Measurements from ENCODE around the gene OR8G5. TPM values are rescaled to one million over a fixed set of nuclear protein-coding genes. Genes with fewer than 3 reads are reported as not detected.

OR8G5 gene
- total RNA-seq, 1 donor from 2014 or later, result not detected

DNA sequence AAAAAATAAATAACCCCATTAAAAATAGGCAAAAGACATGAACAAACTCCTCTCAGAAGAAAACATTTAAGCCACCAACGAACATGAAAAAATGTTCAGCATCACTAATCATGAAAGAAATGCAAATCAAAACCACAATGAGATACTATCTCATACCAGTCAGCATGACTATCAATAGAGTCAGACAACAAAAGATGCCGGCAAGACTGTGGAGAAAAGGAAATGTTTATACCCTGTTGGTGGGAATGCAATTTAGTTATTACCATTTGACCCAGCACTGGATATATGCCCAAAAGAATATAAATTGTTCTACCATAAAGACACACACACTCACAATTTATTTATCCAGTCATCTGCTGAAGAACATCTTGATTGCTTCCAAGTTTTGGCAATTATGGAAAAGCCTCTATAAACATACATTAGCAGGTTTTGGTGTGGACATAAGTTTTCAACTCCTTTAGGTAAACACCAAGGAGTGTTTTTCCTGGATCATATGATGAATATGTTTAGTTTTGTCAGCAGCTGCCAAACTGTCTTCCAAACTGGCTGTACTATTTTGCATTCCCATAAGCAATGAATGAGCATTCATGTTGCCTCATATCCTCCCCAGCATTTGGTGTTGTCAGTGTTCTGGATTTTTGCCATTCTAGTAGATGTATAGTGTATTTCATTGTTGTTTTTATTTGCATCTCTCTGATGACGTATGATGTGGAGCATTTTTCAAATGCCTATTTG lies 29.6 kb downstream of the OR8G5 start:
- no peak for DNase-seq (ENCODE audit: low spot score)

DNA sequence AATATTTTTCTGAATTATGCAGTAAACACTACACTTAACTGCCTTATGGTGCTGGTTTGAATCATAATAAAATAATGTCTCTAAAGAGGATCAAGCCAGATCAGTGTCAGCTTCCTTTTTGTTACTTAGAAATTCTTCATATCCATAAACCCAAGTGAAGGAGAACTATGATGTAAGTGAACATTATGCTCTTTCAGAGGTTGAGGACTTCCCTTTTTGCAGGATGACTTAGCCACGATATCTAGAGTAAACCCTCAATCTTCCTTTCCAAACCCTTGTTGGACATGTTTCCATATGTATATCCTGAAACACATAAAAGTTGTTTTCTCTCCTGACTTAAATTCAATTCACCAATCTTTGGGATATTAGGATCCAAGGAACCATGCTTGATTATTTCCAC lies 38.5 kb downstream of the OR8G5 start:
- no peak for DNase-seq (ENCODE audit: low spot score)

DNA sequence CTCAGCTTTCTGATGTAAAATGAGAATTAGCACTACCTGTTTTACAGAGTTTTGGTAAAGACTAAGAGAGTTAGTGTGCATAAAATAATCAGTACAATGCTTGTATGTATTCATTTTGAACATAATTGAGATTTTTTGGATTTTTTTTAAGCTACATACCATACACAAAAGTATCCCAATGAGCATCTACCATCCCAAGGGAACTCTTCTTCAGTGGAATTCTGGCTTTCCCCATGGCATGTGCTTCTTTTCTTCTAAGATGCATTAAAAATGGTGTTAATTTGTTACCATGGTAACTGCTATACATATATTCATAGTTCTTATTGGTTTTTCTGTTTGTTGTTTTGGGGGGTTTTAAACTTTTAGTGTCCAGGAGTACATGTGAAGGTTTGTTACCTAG lies 39.8 kb downstream of the OR8G5 start:
- DNase-seq (ENCODE audit: low spot score), result no peak

DNA sequence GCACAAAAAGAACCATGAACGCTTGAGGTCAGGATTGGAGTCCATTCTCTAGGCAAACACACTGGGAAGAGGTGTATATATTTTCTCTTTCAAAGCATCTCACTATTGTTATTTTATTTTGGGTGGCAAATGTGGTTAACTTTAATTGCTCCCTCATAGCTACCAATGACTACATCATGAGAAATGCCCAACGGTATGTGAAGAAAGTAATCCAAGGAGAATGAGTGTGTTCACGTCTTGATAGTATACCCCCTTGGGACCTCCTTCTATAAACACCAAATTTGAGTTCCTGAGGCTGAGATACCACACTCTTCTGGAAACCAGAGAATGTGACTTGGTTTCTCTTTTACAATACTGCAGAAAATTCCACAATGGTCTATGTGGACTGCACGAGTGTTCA lies 41.7 kb downstream of the OR8G5 start:
- DNase-seq (ENCODE audit: low spot score), result no peak

DNA sequence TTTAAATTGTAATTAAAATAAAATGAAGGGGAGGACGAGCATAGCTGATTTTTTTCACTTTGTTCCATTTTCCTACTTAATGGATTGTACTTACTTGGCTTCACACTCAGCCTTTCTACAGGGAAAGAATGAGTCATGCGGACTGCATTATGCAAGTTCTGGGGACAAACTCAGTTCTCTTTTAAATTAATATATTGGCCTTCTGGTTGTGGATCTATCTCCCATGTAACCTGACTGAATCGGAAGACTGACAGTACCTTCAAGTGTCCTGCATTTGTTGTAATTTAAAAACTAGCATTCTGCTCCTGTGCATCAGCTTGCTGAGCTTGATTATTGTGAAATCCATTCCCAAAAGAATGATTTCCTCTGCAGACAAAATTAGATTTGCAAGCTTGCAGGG lies 45.4 kb downstream of the OR8G5 start:
- no peak for DNase-seq (ENCODE audit: low spot score)

DNA sequence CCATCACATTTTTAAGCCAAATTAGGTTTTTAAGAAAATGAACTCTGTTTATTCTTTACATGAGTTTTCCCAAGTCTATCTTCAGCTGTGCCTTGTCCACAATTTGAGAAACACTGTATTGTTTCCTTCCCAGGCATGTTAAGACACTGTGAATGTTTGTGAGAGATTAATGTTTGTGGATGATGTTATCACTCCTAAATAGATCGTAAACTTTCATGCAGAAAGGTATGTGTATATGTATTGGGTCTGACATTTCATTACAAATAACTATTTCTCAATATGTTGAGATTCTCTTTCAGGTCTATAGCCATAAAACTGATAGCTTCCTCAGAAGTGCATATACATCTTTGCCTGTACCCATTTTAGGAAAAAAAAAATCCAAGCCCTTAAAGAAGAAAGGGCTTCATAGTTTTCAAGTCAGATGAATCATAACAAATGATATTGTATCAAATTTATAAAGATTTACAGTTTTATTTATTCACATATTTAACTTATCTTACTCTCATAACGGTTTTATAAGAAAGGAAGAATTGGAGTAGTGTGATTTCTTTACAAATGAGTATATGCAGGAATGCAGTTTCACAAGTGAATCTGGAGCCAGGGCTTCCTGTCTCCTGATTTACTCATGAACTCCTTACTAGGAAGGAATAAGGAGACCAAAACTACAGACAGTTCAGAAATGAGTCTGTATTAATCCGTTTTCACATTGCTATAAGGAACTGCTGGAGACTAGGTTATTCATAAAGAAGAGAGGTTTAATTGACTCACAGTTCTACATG lies 46.4 kb downstream of the OR8G5 start:
- no peak for DNase-seq (ENCODE audit: low spot score)

DNA sequence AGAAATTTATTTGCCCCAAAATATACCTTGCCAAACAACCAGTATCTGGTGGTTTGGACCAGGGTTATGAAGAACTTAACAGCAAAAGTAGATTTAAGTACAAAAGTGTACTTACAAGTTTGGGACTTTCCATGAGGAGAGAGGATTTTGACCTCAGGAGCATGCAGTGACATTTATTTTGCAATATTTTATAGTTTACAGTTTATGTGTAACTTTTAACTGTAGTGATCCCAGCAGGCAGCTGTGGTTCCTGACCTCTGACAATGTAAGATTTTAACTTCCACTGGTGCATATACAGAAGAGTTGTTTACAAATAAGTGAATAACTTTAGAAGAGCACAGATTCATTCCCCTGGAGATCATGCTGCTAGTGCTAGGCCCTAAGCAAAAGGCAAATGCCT lies 50.9 kb downstream of the OR8G5 start:
- DNase-seq (ENCODE audit: low spot score), result no peak

DNA sequence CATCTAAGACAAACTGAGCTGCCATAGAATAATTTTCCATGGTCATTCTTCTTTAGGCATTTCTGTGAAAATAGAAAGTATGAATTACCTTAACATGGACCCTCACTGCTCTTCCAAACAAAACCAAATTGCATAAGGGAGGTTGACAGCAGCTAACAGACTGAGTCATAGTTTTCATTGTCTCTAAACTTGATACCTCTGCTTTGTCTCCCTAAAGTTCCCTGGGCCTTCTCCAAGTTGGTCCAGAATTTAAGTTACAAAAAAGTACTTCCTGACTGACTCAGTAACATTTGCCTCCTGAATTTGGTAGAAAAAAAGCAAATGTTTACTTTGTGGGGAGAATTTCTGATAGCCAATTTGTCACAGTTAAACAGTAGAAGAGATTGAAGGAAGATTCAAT lies 54.5 kb downstream of the OR8G5 start:
- DNase-seq (ENCODE audit: low spot score), result no peak

DNA sequence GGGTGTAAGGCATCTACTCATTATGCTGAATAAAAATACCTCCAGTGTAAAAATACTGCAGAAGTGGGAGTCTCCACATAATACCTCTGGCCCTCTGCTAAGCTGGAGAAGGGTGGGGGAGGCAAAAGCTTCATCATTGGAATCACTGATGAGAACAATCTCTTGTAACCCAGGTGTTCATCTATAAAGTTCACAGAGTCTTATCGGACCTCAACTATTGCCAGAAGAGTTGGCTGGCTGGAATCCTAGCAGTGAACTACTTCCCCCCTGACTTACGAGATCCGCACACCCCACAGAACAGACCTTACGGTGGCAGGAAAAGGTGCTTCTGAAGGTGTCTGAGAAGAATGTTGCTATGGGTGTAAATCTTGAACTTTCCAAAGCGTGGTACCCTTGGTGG lies 55.1 kb downstream of the OR8G5 start:
- no peak for DNase-seq (ENCODE audit: low spot score)

DNA sequence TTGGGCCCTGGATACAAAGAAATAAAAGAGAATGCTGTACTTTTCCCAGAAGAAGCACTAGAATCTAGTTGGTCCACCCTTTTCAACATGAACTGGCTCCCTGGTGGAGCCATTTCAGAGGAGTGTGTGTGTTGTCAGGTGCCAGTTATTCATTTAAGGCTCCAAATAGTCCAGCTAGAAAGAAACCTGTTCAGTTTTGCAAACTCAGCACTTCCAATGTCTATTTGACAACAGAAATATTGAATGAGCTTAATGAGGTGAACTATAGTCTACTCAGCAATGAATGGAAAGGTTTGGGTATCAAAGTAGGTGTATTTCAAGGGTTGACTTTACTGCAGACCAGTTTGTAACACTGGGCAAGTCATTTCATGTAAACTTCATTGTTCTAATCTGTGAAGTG lies 55.5 kb downstream of the OR8G5 start:
- no peak for DNase-seq (ENCODE audit: low spot score)

DNA sequence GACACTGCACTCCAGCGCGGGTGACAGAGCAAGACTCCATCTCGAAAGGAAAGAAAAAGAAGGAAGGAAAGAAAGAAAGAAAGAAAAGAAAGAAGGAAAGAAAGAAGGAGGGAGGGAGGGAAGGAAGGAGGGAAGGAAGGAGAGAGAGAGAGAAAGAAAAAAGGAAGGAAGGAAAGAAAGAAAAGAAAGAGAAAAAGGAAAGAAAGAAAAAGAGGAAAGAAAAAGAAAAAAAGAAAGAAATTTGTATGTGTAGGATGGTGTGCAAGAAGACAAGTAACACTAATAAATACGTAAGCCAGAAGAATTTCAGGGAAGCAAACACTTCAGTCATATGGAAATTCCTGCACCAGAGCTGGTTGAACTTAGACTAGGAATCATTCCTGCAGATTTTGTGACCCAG lies 57.0 kb downstream of the OR8G5 start:
- DNase-seq (ENCODE audit: low spot score), result no peak

DNA sequence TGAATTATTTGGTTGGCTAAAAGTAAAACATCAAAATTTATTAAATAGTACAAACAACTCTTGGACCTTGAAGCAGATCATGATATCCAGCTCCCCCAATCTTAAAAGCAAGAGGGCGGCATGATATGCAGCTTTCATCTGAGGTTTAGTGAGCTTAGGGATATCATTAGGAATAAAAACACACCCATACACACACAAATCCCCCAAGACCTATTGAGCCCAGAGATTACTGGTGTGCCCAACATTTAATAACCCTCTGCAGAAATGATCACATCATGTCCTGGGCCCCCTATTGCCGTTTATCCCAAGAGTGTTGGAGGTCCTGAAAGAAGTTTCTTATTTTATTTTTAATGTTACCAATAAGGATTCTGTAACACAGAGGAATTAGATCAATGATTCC lies 57.7 kb downstream of the OR8G5 start, which contains the start of gene OR8D1:
TSS of gene OR8D1 (minus strand) at position 101 of the 400 bp plus-strand sequence. CDS start 3,183 bp downstream, outside the sequence.
- no peak for DNase-seq (ENCODE audit: low spot score)

DNA sequence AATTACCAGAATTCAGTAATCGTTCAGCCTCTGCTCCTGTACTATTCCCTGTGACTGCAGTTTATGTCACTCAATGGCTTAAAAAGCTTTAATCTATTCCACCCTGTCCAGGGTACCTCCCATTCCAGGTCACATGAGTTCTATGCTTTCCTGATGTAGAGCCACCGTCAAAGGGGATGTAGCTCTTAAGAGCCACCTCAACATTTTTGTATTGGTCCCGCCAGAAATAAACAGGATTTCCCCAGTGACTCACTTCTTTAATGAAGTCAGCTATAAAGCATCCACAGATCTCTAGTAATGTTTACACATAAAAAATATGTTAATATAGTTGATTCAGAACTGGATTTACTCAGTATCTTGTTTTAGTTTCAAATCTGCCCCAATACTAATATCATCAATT lies 58.9 kb downstream of the OR8G5 start:
- DNase-seq (ENCODE audit: low spot score), result no peak

Other genes with a start within 250 kb of the OR8G5 start
- not detected for gene OR10G4, start 243.4 kb upstream of the OR8G5 start, total RNA-seq
- not detected for gene OR10G9, start 233.4 kb upstream of the OR8G5 start, total RNA-seq
- gene OR10G8, start 229.6 kb upstream of the OR8G5 start, total RNA-seq, result not detected
- not detected for gene OR10G7, start 215.1 kb upstream of the OR8G5 start, total RNA-seq
- 46.3 TPM for gene VWA5A, start 140.9 kb upstream of the OR8G5 start, total RNA-seq
- not detected for gene OR10D3, start 73.0 kb upstream of the OR8G5 start, total RNA-seq
- gene OR8G1, start 15.3 kb upstream of the OR8G5 start, total RNA-seq, result not detected
- not detected for gene OR8D1, start 57.6 kb downstream of the OR8G5 start, total RNA-seq
- not detected for gene OR8D2, start 63.8 kb downstream of the OR8G5 start, total RNA-seq
- not detected for gene OR8B2, start 128.1 kb downstream of the OR8G5 start, total RNA-seq
- not detected for gene OR8B3, start 142.6 kb downstream of the OR8G5 start, total RNA-seq
- gene OR8B4, start 168.5 kb downstream of the OR8G5 start, total RNA-seq, result not detected
- gene OR8B8, start 189.3 kb downstream of the OR8G5 start, total RNA-seq, result not detected